SK-N-SH treated with all-trans-retinoic acid at 6 μM for 48 hours (cell line): ENCODE measurements around the gene ALG12.

ENCODE experiments used
- ATAC-seq: fragments of 200-7000 bp; cut with Tn5 transposase; 3 replicates; pipeline ENCODE4 v1.9.1; 2020; ENCODE audit warnings: mild to moderate bottlenecking, moderate library complexity
- BACH2 ChIP-seq: fragments of 250-450 bp; sonication (Bioruptor Pico); IDR thresholded peaks from 2 replicates; pipeline ENCODE4 v1.9.0; 2021; ENCODE audit warnings: mild to moderate bottlenecking, borderline replicate concordance
- CSDC2 ChIP-seq: fragments of 250-450 bp; sonication (Bioruptor Pico); IDR thresholded peaks from 2 replicates; pipeline ENCODE4 v1.5.0; 2020; ENCODE audit warnings: mild to moderate bottlenecking, moderate library complexity
- ESRRG ChIP-seq: fragments of 250-450 bp; sonication (Bioruptor Pico); IDR thresholded peaks from 2 replicates; pipeline ENCODE4 v1.6.1; 2021; ENCODE audit warnings: mild to moderate bottlenecking
- GLIS3 ChIP-seq: fragments of 250-450 bp; sonication (Bioruptor Pico); IDR thresholded peaks from 2 replicates; pipeline ENCODE4 v1.5.0; 2020; ENCODE audit warnings: mild to moderate bottlenecking, moderate library complexity
- ISL1 ChIP-seq: fragments of 250-450 bp; sonication (Bioruptor Pico); IDR thresholded peaks from 2 replicates; pipeline ENCODE4 v2.1.2; 2022; ENCODE audit warnings: mild to moderate bottlenecking, moderate library complexity
- OSR1 ChIP-seq: fragments of 250-450 bp; sonication (Bioruptor Pico); IDR thresholded peaks from 2 replicates; pipeline ENCODE4 v1.8.0; 2022; ENCODE audit warnings: moderate library complexity, mild to moderate bottlenecking, inconsistent platforms
- RARB ChIP-seq: fragments of 250-450 bp; sonication (Bioruptor Pico); IDR thresholded peaks from 2 replicates; pipeline ENCODE4 v1.8.0; 2021; ENCODE audit warnings: mild to moderate bottlenecking, moderate library complexity
- SNAI2 ChIP-seq: fragments of 250-450 bp; sonication (Bioruptor Pico); IDR thresholded peaks from 2 replicates; pipeline ENCODE4 v1.5.0; 2020; ENCODE audit warnings: mild to moderate bottlenecking, moderate library complexity
- TCF4 ChIP-seq: fragments of 250-450 bp; sonication (Bioruptor Pico); IDR thresholded peaks from 2 replicates; pipeline ENCODE4 v1.8.0; 2021; ENCODE audit warnings: mild to moderate bottlenecking, moderate library complexity, borderline replicate concordance
- TOX ChIP-seq: fragments of 250-450 bp; sonication (Bioruptor Pico); IDR thresholded peaks from 2 replicates; pipeline ENCODE4 v1.8.0; 2021; ENCODE audit warnings: mild to moderate bottlenecking, moderate library complexity, borderline replicate concordance
- ZC3H10 ChIP-seq: fragments of 250-450 bp; sonication (Bioruptor Pico); IDR thresholded peaks from 2 replicates; pipeline ENCODE4 v1.5.1; 2021; ENCODE audit warnings: mild to moderate bottlenecking, moderate library complexity
- ZNF565 ChIP-seq: fragments of 450-650 bp; formaldehyde crosslinking; conservative IDR thresholded peaks from 2 replicates; pipeline ENCODE4 v1.5.0; 2020; ENCODE audit warnings: low read depth, mild to moderate bottlenecking, moderate library complexity
- ZNF70 ChIP-seq: fragments of 450-650 bp; formaldehyde crosslinking; IDR thresholded peaks from 2 replicates; pipeline ENCODE4 v1.5.0; 2020; ENCODE audit warnings: mild to moderate bottlenecking, moderate library complexity
- ZNF8 ChIP-seq: fragments of 450-650 bp; formaldehyde crosslinking; IDR thresholded peaks from 2 replicates; pipeline ENCODE4 v1.5.0; 2020; ENCODE audit warnings: mild to moderate bottlenecking, moderate library complexity
- TF ChIP-seq, protein P1 (sequence below): fragments of 250-450 bp; sonication (Bioruptor Pico); IDR thresholded peaks from 2 replicates; pipeline ENCODE4 v1.5.1; 2020; ENCODE audit warnings: low read depth, mild to moderate bottlenecking, moderate library complexity
- TF ChIP-seq, protein P2 (sequence below): fragments of 250-450 bp; sonication (Bioruptor Pico); IDR thresholded peaks from 2 replicates; pipeline ENCODE4 v1.5.1; 2021; ENCODE audit warnings: mild to moderate bottlenecking, moderate library complexity
- TF ChIP-seq, protein P3 (sequence below): fragments of 250-450 bp; sonication (Bioruptor Pico); IDR thresholded peaks from 2 replicates; pipeline ENCODE4 v1.8.0; 2020; ENCODE audit warnings: mild to moderate bottlenecking, moderate library complexity, borderline replicate concordance
- TF ChIP-seq, protein P4 (sequence below): fragments of 250-450 bp; sonication (Bioruptor Pico); IDR thresholded peaks from 2 replicates; pipeline ENCODE4 v1.8.0; 2021; ENCODE audit warnings: low read depth, mild to moderate bottlenecking, moderate library complexity, borderline replicate concordance

ALG12 gene

GRCh38 chr22:49911881-49912625 lies 6.2 kb downstream of the ALG12 start:
- ATAC-seq, result no peak
- TF ChIP-seq SNAI2 (CRISPR knock-in tag) (no peak), ESRRG (CRISPR knock-in tag) (no peak), RARB (CRISPR knock-in tag) (no peak), CSDC2 (CRISPR knock-in tag) (no peak), ISL1 (no peak), TCF4 (CRISPR knock-in tag) (no peak)
- TF ChIP-seq, protein P1, sequence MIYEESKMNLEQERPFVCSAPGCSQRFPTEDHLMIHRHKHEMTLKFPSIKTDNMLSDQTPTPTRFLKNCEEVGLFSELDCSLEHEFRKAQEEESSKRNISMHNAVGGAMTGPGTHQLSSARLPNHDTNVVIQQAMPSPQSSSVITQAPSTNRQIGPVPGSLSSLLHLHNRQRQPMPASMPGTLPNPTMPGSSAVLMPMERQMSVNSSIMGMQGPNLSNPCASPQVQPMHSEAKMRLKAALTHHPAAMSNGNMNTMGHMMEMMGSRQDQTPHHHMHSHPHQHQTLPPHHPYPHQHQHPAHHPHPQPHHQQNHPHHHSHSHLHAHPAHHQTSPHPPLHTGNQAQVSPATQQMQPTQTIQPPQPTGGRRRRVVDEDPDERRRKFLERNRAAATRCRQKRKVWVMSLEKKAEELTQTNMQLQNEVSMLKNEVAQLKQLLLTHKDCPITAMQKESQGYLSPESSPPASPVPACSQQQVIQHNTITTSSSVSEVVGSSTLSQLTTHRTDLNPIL (CRISPR knock-in tag), result no peak

DNA sequence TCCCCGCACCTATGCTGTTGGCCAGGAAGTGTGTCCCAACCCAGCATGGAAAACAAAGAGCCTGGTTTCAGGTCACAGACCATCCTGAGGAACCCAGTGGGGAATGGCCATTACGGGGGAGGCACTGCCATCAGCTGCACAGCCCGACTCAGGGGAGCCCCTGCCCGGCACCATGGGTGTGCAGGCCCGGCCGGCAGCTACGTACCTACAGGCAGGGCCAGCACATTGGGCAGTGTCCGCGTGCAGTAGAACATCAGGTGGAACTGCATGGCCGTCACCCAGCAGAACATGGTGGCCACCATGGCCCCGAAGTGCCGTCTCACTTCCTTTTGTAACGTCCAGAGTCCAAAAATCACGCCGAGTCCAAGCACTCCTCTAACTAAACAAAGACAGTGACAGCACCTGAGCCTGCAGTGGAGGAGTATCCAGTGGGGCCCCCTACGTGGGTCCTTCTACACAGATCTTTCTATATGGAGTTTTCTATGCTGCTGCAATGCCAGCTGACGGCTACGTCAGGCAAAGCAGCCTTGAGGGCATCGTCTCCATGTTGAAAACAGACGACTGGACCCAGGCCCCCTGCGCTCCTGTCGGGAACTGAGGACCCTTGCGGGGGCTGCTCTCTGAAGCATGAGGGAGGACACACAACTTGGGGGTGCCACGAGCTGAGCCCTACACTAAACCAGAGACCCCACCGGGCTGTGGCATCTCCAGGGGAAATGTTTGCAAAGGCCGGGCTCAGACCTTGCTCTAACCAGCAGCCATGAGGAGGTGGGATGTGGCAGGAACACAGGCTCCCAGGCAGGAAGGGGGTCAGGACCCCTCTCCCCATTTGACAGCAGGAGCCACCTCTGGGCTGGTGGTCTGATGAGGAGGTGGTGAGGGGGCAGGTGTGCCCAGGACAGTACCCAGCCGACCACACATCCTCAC lies 7.7 kb downstream of the ALG12 start:
- no peak for ATAC-seq
- TF ChIP-seq, protein P2, sequence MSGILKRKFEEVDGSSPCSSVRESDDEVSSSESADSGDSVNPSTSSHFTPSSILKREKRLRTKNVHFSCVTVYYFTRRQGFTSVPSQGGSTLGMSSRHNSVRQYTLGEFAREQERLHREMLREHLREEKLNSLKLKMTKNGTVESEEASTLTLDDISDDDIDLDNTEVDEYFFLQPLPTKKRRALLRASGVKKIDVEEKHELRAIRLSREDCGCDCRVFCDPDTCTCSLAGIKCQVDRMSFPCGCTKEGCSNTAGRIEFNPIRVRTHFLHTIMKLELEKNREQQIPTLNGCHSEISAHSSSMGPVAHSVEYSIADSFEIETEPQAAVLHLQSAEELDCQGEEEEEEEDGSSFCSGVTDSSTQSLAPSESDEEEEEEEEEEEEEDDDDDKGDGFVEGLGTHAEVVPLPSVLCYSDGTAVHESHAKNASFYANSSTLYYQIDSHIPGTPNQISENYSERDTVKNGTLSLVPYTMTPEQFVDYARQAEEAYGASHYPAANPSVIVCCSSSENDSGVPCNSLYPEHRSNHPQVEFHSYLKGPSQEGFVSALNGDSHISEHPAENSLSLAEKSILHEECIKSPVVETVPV (CRISPR knock-in tag), result no peak
- TF ChIP-seq TOX (CRISPR knock-in tag) (no peak), ZNF8 (no peak), ZNF70 (CRISPR knock-in tag) (no peak), CSDC2 (CRISPR knock-in tag) (no peak), OSR1 (CRISPR knock-in tag) (no peak), ISL1 (no peak), ESRRG (CRISPR knock-in tag) (no peak), BACH2 (no peak)
- TF ChIP-seq, protein P3, sequence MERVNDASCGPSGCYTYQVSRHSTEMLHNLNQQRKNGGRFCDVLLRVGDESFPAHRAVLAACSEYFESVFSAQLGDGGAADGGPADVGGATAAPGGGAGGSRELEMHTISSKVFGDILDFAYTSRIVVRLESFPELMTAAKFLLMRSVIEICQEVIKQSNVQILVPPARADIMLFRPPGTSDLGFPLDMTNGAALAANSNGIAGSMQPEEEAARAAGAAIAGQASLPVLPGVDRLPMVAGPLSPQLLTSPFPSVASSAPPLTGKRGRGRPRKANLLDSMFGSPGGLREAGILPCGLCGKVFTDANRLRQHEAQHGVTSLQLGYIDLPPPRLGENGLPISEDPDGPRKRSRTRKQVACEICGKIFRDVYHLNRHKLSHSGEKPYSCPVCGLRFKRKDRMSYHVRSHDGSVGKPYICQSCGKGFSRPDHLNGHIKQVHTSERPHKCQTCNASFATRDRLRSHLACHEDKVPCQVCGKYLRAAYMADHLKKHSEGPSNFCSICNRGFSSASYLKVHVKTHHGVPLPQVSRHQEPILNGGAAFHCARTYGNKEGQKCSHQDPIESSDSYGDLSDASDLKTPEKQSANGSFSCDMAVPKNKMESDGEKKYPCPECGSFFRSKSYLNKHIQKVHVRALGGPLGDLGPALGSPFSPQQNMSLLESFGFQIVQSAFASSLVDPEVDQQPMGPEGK (CRISPR knock-in tag), result no peak
- TF ChIP-seq, protein P1 (CRISPR knock-in tag), result no peak
- TF ChIP-seq, protein P4, sequence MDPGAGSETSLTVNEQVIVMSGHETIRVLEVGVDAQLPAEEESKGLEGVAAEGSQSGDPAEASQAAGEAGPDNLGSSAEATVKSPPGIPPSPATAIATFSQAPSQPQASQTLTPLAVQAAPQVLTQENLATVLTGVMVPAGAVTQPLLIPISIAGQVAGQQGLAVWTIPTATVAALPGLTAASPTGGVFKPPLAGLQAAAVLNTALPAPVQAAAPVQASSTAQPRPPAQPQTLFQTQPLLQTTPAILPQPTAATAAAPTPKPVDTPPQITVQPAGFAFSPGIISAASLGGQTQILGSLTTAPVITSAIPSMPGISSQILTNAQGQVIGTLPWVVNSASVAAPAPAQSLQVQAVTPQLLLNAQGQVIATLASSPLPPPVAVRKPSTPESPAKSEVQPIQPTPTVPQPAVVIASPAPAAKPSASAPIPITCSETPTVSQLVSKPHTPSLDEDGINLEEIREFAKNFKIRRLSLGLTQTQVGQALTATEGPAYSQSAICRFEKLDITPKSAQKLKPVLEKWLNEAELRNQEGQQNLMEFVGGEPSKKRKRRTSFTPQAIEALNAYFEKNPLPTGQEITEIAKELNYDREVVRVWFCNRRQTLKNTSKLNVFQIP, result no peak
- TF ChIP-seq, all 23 proteins: peak for 0

DNA sequence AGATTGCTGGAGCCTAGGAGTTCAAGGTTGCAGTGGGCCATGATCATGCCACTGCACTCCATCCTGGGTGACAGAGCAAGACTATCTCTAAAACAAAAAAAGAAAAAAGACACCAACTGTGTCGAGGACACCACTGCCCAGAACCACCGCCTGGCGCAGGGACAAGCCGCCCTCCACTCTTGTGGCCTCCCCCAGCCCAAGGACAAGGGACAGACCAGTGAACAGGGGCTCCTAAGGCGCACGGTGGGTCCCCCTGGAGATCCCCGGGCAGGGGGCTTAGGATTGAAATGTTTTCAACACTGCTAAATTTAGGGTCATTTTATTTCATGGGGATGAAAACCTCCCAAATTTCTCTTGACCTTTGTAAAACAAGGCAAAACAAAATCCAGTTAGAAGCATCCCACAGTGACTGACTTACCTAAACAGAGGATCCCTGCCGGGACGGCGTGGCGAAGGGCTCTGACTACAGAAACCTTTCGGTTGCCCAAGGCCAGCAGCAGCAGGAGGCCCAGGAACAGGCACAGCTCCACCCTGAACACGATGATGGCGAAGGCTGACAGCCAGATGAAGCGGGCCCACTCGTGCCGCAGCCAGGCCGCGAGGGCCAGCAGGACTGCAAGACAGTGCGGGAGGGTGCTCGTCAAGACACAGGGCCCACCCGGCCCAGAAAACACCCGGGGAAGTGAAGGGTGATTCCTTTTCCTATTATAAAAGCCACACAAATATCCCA lies 8.6 kb downstream of the ALG12 start:
- no peak for ATAC-seq
- TF ChIP-seq ZNF565 (CRISPR knock-in tag), result no peak
- no peak for TF ChIP-seq ZNF70 (CRISPR knock-in tag)
- no peak for TF ChIP-seq ZNF8
- no peak for TF ChIP-seq GLIS3 (CRISPR knock-in tag)
- TF ChIP-seq RARB (CRISPR knock-in tag), result no peak
- no peak for TF ChIP-seq ZC3H10 (CRISPR knock-in tag)
- TF ChIP-seq BACH2, result no peak
- TF ChIP-seq ESRRG (CRISPR knock-in tag), result no peak
- TF ChIP-seq, protein P1 (CRISPR knock-in tag), result no peak
